ENCODE data around the gene ARHGEF3.

- no peak for TF ChIP-seq POLR2AphosphoS5 (IDR thresholded peaks at IDR 0.05; ENCODE audit: low read depth, low read length)
- TF ChIP-seq POLR2A (IDR thresholded peaks at IDR 0.05; ENCODE audit: low read depth, low read length) = no peak
- no peak for TF ChIP-seq TAF1 (IDR thresholded peaks at IDR 0.05; ENCODE audit: low read depth, low read length)
Measured at GRCh38 chr3:56711344-56711743, 90.4 kb downstream of the ARHGEF3 start.
